ENCODE measurements around the gene HOXA5. TPM values are rescaled to one million over a fixed set of nuclear protein-coding genes. Genes with fewer than 3 reads are reported as not detected.
A peak's percentile ranks its signal among the peaks of the same experiment; 100 is the strongest.

HOXA5 gene
- total and polyA plus RNA-seq, 2 of the 8 experiments (the other 6 are each of a cell fraction or from before 2014, with no cell fraction given): not detected

DNA sequence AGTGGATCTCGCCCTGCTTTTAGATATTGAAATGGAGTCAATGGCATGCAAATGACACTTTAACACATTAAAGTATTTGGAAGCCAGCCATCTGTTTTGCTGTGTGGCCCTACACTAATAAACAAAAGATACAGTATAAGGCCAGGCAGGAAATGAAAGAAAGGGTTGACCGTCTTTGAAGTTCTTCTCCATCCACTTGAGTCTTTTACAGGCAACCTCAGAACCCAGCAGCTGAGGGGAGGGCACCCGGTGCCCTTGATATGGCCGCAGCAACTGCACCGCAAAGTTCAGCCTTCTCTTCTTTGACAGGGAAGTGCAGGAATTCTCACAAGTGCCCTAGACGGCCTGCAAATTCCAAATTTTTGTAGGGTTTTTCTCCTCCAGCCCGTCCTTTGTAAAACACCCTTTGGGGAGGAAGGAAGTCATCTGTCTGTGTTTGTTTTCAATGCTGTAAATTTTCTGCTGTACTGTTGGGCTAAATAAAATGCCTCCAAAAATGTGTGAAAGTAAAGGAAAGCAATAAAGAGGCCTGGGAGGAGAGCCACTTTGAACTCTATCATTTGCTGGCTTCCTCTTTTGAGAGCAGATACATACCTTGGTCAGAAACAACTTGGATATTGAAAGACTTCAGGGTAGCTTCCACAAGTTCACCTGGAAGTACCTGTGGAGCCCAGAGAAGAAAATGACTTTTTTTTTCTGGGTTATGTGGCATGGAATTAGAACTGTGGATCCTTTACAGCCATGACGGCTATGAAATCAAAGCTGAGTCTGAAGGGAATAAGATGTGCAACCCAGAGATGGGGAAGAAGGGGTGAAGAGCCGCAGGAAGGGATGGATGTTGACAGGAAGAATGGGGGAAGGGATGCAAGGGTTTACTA, 51.3 kb downstream of the HOXA5 start (continued):
- TF ChIP-seq, protein P1, sequence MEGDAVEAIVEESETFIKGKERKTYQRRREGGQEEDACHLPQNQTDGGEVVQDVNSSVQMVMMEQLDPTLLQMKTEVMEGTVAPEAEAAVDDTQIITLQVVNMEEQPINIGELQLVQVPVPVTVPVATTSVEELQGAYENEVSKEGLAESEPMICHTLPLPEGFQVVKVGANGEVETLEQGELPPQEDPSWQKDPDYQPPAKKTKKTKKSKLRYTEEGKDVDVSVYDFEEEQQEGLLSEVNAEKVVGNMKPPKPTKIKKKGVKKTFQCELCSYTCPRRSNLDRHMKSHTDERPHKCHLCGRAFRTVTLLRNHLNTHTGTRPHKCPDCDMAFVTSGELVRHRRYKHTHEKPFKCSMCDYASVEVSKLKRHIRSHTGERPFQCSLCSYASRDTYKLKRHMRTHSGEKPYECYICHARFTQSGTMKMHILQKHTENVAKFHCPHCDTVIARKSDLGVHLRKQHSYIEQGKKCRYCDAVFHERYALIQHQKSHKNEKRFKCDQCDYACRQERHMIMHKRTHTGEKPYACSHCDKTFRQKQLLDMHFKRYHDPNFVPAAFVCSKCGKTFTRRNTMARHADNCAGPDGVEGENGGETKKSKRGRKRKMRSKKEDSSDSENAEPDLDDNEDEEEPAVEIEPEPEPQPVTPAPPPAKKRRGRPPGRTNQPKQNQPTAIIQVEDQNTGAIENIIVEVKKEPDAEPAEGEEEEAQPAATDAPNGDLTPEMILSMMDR (IDR thresholded peaks at IDR 0.05; ENCODE audit: control extremely low read depth in 1 of 3, insufficient read depth in 1 of 3, low read depth in 1 of 3, low read length in 3 of 3): no peak
- no peak for TF ChIP-seq GTF2F1 (IDR thresholded peaks at IDR 0.05; ENCODE audit: borderline replicate concordance, low read depth, low read length)
- TF ChIP-seq SIN3A (conservative IDR thresholded peaks at IDR 0.05 in 1 of 2, IDR thresholded peaks at IDR 0.05 in 1 of 2; ENCODE audit: low read depth in 1 of 2, low read length in 2 of 2): 0 out of 4 replicates have a peak, but pooled peaks of 1 of the 2 experiments have one; percentile 49
- peak; percentile 35; the same call in 1 of the 2 replicates for TF ChIP-seq SP1 (IDR thresholded peaks at IDR 0.05; ENCODE audit: low read depth, low read length)
- TF ChIP-seq POU5F1 (IDR thresholded peaks at IDR 0.05; ENCODE audit: low read depth, low read length): peak; percentile 32; the same call in 1 of the 2 replicates
- no peak for TF ChIP-seq RFX5 (IDR thresholded peaks at IDR 0.05; ENCODE audit: borderline replicate concordance, low read depth, low read length)
- no peak for TF ChIP-seq ZNF274 (IDR thresholded peaks at IDR 0.05; ENCODE audit: borderline replicate concordance, extremely low read depth, low read length)
- TF ChIP-seq HDAC2 (IDR thresholded peaks at IDR 0.05; ENCODE audit: borderline replicate concordance in 1 of 2, low read depth in 2 of 2, low read length in 2 of 2): 0 out of 4 replicates have a peak, but pooled peaks of 1 of the 2 experiments have one; percentile 10
- no peak for TF ChIP-seq CBX8 (IDR thresholded peaks at IDR 0.05; ENCODE audit: borderline replicate concordance, low read depth, low read length)
- TF ChIP-seq SAP30 (IDR thresholded peaks at IDR 0.05; ENCODE audit: insufficient read depth, insufficient replicate concordance, low read length): no peak
- peak; percentile 44 for TF ChIP-seq SUZ12 (IDR thresholded peaks at IDR 0.05; ENCODE audit: low read length)
- TF ChIP-seq TAF1 (IDR thresholded peaks at IDR 0.05; ENCODE audit: low read depth, low read length): no peak
- no peak for TF ChIP-seq KDM1A (IDR thresholded peaks at IDR 0.05; ENCODE audit: borderline replicate concordance, low read length)
- TF ChIP-seq BCL11A (IDR thresholded peaks at IDR 0.05; ENCODE audit: low read depth in 2 of 2, low read length in 2 of 2): no peak
- TF ChIP-seq RNF2 (IDR thresholded peaks at IDR 0.05; ENCODE audit: borderline replicate concordance, low read depth, low read length, missing control alignments, poor library complexity, severe bottlenecking): peak; percentile 61
- TF ChIP-seq SIRT6 (IDR thresholded peaks at IDR 0.05; ENCODE audit: low read length): no peak
- no peak for TF ChIP-seq NRF1 (IDR thresholded peaks at IDR 0.05; ENCODE audit: low read depth, low read length)
- peak; percentile 63 for TF ChIP-seq NANOG (IDR thresholded peaks at IDR 0.05; ENCODE audit: insufficient read depth, low read depth, low read length, poor library complexity, severe bottlenecking)
